Stimulated activated CD4-positive, alpha-beta T cell treated with anti-CD3 and anti-CD28 coated beads, Interleukin-15, amount 100 ng/mL, for 24 hours (primary cell): ENCODE data around the gene TRMT44.

Experiments used
- DNase-seq: peaks from one replicate; pipeline ENCODE4 v3.0.0-alpha.2; 2020

Gene TRMT44

GRCh38 chr4:8515316-8516060 is 74.9 kb downstream of the TRMT44 start:
- no peak for DNase-seq

- no peak for DNase-seq
Measured at GRCh38 chr4:8516061-8516573, 75.5 kb downstream of the TRMT44 start.

- DNase-seq: no peak
Measured at GRCh38 chr4:8516996-8517550, 76.5 kb downstream of the TRMT44 start.

GRCh38 chr4:8517946-8518345 is 77.4 kb downstream of the TRMT44 start:
- no peak for DNase-seq

GRCh38 chr4:8522160-8523120 is 81.9 kb downstream of the TRMT44 start:
- no peak for DNase-seq

- no peak for DNase-seq
Measured at GRCh38 chr4:8523175-8523574, 82.6 kb downstream of the TRMT44 start.

- no peak for DNase-seq
Measured at GRCh38 chr4:8523766-8524165, 83.2 kb downstream of the TRMT44 start.

GRCh38 chr4:8524595-8525382 is 84.2 kb downstream of the TRMT44 start:
- no peak for DNase-seq

GRCh38 chr4:8525383-8526120 is 85.0 kb downstream of the TRMT44 start:
- no peak for DNase-seq
